ENCODE data around the gene MACROD2.

GRCh38 chr20:15091421-15092037 lies 1096.2 kb downstream of the MACROD2 start:
- TF ChIP-seq CTCF (IDR thresholded peaks at IDR 0.05) (no peak), EZH2 (IDR thresholded peaks at IDR 0.05; ENCODE audit: borderline replicate concordance, insufficient read depth, low read depth, low read length, poor library complexity, severe bottlenecking) (no peak)
